Raji (cell line): ENCODE measurements around the gene INTS2.

ENCODE experiments used
- POLR2A ChIP-seq: IDR thresholded peaks from 2 replicates; pipeline ENCODE4 v1.6.1; 2011; ENCODE audit warnings: low read depth, low read length, control low read depth; ENCODE audit not compliant: insufficient read depth

The INTS2 gene

DNA sequence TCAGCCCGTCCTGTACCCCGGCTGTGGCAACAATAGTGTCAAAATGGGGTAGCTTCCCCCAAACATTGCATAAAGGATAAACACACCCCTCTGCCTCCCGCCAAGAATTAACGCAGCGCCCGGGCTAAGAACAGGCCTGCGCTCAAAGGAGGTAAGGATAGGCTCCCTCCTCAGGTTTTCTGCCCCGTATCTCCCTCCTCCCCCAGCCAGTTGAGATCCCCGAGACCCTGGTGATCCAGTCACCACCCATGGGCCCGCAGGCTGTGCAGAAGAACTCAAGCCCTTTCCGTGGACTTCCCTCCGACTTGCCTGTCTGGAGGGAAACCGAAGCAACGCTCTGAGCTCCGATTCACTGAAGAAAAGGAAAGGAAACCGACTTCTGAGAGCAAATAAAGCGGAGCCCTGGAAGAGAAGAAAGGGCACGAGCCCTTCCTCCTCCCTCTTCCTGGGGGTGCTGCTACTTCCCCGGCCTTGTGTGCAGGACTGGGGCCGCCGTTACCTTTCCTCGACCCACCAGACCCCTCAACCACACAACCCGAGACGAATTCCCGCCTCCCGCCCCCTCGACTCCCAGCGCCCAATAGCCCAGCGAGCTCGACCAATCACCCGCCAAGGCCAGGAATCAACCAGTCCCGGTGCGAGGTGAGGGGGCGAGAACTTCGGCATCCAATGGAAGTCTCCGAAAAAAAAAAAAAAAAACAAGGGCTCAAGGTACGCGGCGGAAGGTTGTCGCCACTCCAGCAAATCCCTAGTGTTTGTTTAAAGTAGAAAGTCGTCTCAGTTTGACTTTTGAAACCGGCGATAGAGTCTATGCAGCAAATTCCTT lies 64.6 kb downstream of the INTS2 start, which contains the start of gene BRIP1:
BRIP1 (minus strand) TSS at position 554 of the 826 bp plus-strand sequence. CDS start 1,989 bp downstream, outside the sequence.
- TF ChIP-seq POLR2A: peak; percentile 78

DNA sequence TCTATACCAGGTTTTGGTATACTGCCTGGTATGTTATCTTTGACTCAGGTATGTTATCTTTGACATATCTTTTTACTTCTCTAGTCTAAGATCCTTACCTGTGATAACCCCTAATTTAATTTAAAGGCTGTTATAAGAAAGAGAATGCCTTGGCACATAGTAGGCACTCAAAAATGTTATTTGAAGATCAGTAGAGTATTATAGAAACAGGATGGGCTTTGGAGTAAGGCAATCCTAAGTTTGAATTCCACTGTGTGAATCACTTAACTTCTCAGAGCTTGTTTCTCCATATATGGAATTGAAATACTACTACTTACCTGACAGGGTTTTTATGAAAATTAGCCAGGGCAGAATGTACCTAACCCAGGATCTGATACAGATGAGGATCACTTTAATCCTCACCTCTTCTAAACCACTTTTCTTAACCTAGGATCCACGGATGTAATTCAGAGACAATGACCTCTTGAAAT lies 65.6 kb downstream of the INTS2 start:
- TF ChIP-seq POLR2A: no peak

- TF ChIP-seq POLR2A: no peak
Measured at GRCh38 chr17:61856035-61856434, 71.7 kb downstream of the INTS2 start.

GRCh38 chr17:61852857-61853256 lies 74.9 kb downstream of the INTS2 start:
- no peak for TF ChIP-seq POLR2A

DNA sequence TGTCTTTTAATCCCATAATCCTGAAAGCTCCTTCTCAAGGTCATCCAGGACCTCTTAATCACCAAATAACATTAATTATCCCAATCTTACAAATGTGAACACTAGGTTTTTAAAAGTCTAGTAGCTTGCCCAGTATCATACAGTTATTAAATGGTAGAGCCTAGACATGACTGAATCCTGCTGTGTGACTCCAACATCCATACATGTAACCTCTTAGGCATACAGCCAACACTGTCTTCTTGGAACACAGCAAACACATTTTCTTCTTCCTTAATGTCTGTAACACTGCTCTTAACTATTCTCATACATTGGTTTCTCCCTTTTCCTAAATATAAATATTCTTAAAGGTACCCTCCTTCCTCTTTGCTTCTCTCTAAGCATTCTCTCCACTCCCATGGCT lies 78.1 kb downstream of the INTS2 start:
- no peak for TF ChIP-seq POLR2A

GRCh38 chr17:61848896-61849295 lies 78.9 kb downstream of the INTS2 start:
- TF ChIP-seq POLR2A: no peak

- TF ChIP-seq POLR2A: no peak
Measured at GRCh38 chr17:61848247-61848646, 79.5 kb downstream of the INTS2 start.

DNA sequence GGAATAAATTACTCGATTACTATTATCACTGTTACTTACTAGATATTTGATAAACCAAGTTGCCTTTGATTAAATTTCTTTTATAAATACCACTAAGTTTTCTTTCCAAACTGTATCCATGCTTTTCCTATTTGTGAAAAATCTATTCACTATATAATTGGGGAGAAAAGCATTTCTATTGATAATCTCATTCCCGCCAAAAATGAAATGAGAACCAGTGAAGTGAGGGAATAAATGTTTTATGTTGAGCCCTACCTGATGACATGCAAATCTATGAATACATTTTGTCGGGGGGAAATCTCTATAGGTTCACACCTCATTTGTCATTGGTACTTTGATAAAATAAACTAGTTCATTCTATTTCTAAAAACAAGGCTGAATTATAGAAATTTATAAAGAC lies 80.1 kb downstream of the INTS2 start:
- no peak for TF ChIP-seq POLR2A

- TF ChIP-seq POLR2A: no peak
Measured at GRCh38 chr17:61846761-61847375, 80.9 kb downstream of the INTS2 start.

DNA sequence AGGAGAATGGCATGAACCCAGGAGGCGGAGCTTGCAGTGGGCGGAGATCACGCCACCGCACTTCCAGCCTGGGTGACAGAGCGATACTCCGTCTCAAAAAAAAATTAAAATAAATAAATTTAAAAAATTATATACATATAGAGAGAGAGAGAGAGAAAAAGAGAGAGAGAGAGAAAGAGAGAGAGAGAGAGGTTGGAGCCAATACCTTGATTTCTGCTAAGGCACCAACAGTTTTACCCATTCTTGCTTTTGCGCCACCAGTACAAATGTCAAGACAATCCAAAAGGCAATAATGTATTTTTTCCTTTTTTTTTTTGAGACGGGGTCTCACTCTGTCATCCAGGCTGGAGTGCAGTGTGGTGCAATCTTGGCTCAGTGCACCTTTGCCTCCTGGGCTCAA lies 81.7 kb downstream of the INTS2 start:
- no peak for TF ChIP-seq POLR2A

DNA sequence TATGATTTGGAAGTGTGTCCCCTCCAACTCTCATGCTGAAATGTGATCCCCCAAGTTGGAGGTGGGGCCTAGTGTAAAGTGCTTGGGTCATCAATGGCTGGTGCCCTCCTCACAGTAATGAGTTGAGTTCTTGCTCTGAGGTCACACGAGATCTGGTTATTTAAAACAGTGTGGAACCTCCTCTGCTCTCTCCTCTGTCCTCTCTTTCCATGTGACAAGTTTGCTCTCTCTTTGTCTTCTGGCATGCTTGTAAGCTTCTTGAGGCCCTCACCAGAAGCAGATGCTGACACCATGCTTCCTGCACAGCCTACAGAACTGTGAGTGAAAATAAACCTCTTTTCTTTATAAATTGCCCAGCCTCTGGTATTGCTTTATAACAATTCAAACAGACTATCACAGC lies 84.3 kb downstream of the INTS2 start:
- TF ChIP-seq POLR2A: no peak

- no peak for TF ChIP-seq POLR2A
Measured at GRCh38 chr17:61842899-61843298, 84.9 kb downstream of the INTS2 start.

DNA sequence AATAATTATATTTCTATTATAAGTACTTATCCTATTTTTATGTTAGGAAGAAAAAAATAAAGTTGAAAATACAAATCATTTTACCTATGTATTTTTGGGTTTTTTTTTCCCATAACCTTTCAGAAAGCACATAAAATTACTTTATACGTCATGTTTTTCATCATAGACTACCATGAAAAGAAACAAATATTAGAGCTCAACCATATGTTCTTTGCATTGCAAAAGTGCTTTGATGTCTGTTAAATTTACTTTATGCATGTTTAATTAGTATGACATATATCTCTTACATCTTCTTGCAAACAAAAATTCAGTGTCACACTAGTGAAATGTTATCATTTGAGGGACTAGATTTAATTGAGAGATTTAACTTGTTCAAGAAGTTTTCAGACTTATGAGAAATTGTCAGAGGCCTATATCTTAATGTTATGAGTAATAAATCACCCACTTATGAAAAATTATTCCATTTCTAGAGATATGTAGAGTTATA lies 88.4 kb downstream of the INTS2 start:
- no peak for TF ChIP-seq POLR2A

GRCh38 chr17:61837175-61838051 lies 90.4 kb downstream of the INTS2 start:
- no peak for TF ChIP-seq POLR2A
